Left renal pelvis (tissue), 4 donors: ENCODE measurements around the gene IDE. TPM values are rescaled to one million over a fixed set of nuclear protein-coding genes. Genes with fewer than 3 reads are reported as not detected.
A peak's percentile ranks its signal among the peaks of the same experiment; 100 is the strongest.
"Not testable (repeated sequence)": the region's sequence is repeated elsewhere in the genome, so short reads cannot be mapped to it uniquely, and the experiment has no call there.

ENCODE experiments used
- DNase-seq, 4 donors: peaks; one replicate each; pipeline ENCODE4 v3.0.0-alpha.2; 2013; ENCODE audit warnings: low read depth in 4 of 4, low spot score in 3 of 4
- polyA plus RNA-seq, 4 donors: library from polyadenylated mRNA; unstranded; fragments of 120-200 nt; gene quantifications; one replicate each; pipeline ENCODE4 v1.2.1, GENCODE V29; 2013; ENCODE audit not compliant: insufficient read length in 4 of 4

Gene IDE
- polyA plus RNA-seq, 4 donors = 15.6 to 27.3 (median 26.4) TPM

DNA sequence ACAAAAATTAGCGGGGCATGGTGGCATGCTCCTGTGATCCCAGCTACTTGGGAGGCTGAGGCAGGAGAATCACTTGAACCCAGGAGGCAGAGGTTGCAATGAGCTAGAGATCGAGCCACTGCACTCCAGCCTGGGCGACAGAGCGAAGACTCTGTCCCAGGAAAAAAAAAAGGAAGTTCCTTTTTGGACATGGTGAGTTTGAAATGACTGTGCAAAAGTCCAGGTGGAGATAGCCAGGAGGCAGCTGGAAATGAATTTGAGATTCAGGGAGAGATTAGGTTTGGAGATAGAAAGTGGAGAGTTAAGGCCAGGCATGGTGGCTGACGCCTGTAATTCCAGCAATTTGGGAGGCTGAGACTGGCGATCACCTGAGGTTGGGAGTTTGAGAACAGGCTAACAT, 143.8 kb downstream of the IDE start:
- DNase-seq = no peak

DNA sequence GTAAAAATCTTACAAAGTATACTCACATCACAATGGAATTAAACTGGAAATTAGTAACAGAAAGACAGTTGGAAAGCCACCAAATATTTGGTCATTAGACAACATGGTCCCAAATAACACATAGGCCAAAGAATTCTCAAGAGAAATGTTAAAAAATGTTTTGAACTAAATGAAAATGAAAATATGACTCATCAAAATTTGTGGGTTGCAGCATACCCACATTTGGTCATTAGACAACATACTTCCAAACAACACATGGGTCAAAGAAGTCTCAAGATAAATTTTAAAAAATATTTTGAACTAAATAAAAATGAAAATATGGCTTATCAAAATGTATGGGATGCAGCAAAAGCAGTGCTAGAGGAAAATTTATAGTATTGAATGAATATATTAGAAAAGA, 152.3 kb downstream of the IDE start:
- no peak for DNase-seq

DNA sequence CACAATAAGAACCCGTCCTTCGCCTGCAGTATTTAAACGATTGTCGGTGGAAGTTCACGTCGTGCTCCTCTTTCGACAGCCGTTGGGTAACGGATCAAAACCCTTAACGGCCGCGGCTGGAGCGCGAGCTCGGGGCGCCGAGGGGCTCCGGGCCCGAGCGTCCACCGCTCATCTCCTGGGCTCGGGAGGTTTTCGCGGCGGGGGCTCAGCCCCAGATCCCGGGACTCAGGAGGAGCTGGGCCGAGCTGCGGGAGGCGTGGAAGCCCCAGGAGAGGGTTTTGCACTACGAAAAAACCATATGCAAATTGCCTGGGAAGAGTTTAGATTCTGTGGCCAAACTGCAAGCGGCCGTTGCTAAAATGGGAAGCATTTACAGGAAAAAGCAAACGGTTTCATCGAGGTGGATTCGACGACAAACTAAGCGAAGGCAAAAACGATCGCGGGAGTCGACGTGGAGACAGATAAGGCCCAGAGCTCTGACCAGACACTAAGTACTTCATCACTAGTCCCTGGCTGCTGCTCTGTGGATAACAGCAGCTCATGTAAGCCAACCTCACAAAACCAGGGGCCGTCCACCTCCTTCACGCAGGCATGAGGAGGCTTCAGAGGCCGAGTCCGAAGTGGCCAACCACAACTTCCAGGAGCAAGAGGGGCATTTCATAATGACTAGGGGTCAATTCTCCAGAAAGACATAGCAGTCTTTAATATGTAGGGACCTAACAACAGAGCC, 153.2 kb downstream of the IDE start:
- no peak for DNase-seq

DNA sequence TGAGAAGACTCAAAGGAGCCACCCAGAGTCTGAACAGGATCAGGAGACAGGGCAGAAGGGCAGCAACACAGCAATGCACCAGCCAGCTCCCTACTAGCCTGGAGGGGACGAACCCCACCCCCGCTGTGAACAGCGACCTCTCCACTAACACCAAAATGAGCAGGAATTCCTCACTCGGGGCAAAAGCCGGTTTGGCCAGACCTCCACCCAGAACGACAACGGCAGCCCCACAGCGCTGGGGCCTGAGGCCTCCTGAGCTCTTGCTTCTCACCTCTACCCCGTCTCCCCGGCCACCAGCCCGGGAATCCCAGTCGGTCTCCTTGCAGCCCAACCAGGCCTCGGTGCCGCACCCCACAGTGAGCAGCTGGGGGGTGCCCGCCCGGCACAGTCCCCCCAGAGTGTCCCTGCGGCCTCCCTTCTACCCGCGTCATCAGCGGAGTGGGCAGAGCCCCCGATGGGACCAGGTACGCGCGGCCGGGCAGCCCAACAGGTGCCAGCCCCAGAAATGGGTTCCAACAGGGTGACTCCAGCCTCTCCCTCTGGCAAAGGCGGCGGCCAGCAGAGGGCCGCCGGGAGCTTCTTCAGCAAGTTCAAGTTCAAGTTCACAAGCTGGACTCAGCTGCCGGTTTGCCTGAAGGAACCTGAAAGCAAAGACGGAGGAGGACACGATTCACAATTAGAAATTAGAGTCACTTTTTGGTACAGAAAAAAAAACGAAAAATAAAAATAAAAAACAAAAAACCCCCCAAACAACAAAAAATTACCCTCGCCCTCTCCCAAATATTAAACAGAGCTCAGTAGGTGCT, 153.9 kb downstream of the IDE start:
- DNase-seq = peak in 1 of 4 donors; percentile 18

DNA sequence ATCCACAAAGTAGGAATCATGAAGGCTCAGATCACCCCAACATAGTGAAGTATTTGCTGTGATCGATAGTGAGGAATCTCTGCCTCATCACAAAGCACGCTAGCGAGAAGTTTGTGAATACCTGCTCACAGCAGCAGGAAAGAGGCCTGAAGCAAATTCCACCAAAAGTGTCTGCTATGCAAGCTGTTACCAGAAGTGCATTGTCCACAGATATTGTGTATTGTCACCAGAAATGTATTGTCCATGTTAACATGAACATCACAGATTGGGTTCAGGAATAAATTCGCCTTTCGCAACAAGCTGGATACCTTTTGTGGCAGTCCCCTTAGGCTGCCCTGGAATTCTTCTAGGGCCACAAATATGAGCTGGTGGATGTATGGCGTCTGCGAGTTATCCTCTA, 155.0 kb downstream of the IDE start:
- no peak for DNase-seq

DNA sequence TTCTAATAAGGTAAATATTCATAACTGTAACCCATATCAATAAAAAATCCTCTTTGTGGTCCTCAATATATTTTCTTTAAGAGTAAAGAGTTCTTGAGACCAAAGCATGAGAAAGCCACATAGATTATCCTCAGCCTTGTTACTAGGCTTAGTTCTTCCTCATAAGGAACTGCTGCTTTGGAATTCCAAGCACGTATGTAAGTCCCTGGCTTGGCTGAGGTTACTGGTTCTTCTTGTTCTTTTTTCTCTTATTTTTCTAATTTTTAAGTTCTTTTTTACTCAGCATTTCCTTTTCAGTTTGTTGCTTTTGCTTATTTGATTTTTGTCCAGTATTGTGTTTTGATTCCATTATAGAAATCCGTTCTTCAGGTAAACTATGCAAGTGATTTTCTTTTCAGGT, 155.7 kb downstream of the IDE start:
- no peak for DNase-seq

DNA sequence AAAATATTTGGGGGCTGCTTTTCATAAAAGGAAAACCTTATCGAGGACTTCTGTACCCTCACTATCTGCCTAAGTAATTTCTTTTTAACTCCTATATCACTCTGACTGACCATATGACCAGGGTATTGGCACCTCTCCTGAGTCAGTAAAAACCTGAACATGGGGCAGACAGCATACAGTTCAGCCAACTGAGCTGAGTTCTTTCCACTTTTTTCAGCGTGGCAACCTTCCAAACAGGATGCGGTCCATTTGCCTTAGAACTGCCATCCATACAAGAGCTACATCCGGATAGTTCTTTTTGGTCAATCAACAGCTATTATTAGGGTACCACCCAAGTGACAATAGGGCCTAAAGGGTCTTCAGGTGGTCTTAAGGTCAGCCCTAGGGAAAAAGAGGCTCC, 160.4 kb downstream of the IDE start:
- no peak for DNase-seq

DNA sequence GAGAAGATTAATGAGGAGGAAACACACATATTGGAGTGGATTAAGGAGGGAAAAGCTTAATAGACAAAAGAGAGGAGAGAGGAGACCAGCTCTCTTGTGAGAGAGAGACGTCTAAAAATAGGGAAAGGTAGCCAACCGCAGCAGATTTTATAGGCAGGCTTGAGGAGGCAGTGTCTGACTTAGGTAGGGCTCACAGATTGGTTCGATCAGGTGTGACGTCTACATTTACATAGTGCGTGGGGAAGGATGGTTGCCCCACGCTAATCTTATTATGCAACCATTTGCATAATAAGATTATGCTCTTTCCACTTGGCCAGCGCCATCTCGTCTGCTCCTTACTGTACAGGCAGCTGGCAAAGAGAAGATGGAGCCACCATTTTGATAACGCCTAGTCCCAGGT, 160.9 kb downstream of the IDE start:
- DNase-seq = no peak

DNA sequence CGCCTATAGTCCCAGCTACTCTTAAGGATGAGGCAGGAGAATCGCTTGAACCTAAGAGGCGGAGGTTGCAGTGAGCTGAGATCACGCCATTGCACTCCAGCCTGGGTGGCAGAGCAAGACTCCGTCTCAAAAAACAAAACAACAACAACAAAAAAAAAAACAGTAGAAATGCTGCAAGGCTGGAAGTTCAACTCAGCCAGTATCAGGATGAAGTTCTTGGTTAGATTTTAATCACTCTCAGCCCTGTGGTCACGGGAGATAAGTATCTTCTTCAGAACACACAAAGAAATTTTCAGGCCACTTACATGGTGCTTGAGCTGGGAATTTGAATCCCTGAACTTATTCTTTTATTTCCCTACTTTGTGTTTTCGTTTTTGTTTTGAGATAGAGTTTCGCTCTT, 162.5 kb downstream of the IDE start:
- no peak for DNase-seq

DNA sequence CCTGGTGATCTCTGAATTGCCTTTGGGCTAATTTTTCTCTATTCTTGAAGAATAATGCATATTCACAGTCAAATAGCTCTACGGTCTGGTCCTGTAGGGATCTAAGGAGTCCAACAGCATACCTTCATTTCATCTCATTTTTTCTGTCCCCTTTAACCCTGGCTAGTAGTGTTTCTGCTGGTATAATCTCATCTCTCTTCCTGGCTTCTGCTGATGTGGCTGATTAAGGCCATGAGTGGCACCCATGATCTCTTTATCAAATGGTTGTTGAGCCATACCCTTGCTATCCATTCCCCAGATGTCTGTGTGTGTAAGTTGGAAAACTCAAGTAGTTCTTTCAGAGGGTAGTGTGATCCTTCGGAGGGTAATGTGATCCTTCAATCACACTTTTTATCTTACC, 163.4 kb downstream of the IDE start:
- DNase-seq = no peak

DNA sequence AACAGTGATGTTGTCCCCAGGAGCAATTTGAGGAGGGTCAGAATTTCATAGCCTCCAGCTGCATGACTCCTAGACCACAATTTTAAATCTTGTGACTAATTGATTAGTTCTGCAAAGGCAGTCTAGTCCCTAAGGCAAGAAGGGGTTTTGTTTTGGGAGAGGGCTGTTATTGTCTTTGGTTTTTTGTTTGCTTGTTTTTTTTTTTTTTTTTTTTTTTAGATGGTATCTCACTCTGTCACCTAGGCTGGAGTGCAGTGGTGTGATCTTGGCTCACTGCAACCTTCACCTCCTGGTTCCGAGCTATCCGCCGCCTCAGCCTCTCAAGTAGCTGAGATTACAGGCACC, 165.9 kb downstream of the IDE start:
- DNase-seq = no peak

DNA sequence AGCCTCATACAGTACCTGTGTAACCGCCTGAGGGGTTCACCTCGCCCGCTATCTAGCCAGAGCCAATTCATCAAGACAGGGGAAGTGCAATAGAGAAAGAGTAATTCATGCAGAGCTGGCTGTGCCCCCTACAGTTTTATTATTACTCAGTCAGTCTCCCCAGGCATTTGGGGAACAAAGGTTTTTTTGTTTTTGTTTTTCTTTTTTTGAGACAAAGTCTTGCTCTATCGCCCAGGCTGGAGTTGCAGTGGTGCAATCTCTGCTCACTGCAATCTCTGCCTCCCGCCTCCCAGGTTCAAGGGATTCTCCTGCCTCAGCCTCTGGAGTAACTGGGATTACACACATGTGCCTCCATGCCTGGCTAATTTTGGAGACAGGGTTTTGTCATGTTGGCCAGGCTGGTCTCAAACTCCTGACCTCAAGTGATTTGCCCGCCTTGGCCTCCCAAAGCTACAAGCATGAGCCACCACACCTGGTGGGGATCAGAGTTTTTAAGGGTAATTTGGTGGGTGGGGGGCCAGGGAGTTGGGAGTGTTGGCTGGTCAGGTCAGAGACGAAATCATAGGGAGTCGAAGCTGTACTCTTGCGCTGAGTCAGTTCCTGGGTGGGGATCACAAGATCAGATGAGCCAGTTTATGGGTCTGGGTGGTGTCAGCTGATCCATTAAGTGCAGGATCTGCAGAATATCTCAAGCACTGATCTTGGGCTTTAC, 166.4 kb downstream of the IDE start:
- no peak for DNase-seq

DNA sequence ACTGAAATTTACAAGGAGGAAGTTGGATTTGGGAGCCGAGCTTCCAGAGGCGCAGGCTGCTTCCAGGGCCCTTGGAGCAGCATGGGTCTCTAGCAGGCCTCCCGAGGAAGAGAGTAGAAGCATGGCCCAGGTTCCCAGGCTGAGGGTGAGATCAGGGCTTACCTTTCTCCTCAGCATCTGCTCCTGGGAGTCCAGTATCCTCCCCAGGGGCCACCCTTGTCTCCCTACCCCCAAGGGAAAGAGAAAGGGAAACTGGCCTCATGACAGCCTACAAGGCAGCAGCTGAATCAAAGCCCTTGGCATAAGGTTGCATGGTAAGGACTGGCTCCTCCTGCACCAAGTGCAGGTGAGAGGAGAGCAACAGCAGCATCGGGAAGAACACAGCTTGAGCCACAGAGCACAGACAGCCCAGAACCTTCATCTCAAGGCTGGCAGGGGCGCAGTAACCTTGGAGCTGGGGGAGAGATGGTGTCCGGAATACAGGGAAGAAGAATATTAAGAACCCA, 168.4 kb downstream of the IDE start:
- DNase-seq = no peak

DNA sequence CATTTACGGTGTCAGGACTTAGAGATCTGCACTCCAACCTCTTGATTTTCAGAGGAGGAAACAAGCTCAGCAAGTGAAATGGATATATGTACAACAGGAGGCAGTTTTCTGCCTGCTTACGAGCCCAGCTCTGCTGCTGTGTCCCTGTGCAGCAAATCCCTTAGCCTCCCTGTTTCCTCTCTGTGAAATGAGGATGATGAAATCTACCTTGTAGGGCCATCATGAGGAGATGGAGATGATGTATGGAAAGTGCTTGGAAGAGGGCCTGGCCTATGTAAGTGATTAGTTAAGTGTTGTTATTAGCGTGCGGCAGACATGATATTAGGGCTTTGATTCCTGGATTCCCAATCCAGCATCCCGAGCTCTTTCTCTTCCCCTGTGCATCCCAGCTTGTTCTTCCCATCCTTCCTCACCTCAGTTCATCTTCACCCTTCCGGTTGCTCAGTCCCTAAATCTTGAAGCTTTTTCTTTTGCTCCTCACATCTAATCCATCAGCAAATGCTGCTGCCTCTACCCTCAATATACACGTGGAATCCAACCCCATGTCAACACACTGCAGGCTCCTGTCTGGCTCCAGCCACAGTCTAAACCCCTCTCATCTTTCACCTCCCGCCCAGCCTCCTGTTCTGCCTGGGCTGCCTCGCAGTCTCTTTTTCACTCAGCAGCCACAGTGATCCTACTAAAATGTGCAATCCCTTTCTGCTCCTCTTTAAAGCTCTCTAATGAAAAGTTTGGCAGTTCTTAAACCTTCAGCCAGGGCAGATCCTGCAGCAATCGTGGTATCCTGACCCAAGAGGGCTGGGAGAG, 169.1 kb downstream of the IDE start:
- DNase-seq = no peak

DNA sequence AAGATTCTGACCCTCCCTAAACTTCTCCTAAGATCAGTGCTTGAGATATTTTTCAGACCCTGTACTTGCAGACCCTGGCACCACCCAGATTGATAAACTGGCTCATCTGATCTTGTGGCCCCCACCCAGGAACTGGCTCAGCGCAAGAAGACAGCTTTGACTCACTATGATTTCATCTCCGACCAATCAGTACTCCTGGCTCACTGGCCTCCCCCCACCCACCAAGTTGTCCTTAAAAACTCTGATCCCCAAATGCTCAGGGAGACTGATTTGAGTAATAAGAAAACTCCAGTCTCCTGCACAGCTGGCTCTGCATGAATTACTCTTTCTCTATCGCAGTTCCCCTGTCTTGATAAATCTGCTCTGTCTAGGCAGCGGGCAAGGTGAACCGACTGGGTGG, 171.7 kb downstream of the IDE start:
- not testable (repeated sequence) for DNase-seq

Other genes with a start within 250 kb of the IDE start
- 10 to 100 TPM; 28.4 to 35.8 (median 34.6) TPM for gene KIF11, start 19.0 kb upstream of the IDE start, polyA plus RNA-seq
- gene HHEX, start 115.9 kb upstream of the IDE start, polyA plus RNA-seq = 10 to 100 TPM in 1 of 4 donors, 1 to 10 TPM in 3; 6.9 to 10.9 (median 8.3) TPM